Measurements from ENCODE around the gene ALK. TPM values are rescaled to one million over a fixed set of nuclear protein-coding genes. Genes with fewer than 3 reads are reported as not detected.

Gene ALK
- total RNA-seq, 1 experiment from 2014 or later, result not detected

DNA sequence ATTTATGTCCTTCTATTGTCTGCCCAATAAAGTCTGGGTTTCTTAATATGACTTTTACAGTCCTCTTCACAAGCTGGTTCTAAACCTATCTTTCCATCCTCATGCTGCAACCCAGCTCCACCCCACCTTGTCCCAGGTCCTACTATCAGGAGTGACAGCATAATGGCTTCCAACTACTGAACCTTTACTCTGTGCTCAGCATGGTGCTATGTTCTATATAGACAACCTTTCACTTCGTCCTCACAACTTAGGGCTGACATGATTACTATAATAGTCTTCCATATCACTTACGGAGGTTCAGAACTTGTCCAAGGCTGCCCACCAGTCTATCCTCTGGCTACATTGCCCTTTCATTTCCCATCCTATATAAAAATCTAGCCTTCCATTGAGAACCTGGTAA is 256.8 kb downstream of the ALK start:
- Histone ChIP-seq H4K20me1 (ENCODE audit: control insufficient read depth, insufficient read depth, insufficient read length) (no peaks in the 10 kb centered on the region), H4K91ac (ENCODE audit: insufficient read length, low read depth, low read length) (no peak overlapping the region), H2BK15ac (ENCODE audit: low read depth, low read length) (no peak overlapping the region), H3K9me3 (ENCODE audit: control insufficient read depth, low read depth, low read length) (no peaks in the 10 kb centered on the region), H3K79me1 (ENCODE audit: insufficient read depth, low read depth, low read length, poor library complexity, severe bottlenecking) (no peaks in the 10 kb centered on the region), H3K27me3 (ENCODE audit: insufficient read depth, low read length) (no peaks in the 10 kb centered on the region), H3T11ph (ENCODE audit: low read length) (no peak overlapping the region), H2BK5ac (ENCODE audit: insufficient read length, low read length) (no peak overlapping the region), H3K9ac (ENCODE audit: extremely low read depth, insufficient read length, low read length) (no peak overlapping the region), H3K27ac (ENCODE audit: insufficient read length, low read depth, low read length) (no peak overlapping the region), H3K14ac (ENCODE audit: insufficient read depth, low read length) (no peak overlapping the region), H2BK12ac (ENCODE audit: insufficient read length, low read depth, low read length) (no peak overlapping the region), H3K4me2 (ENCODE audit: insufficient read depth, insufficient read length, low read length) (no peak overlapping the region), H2BK120ac (ENCODE audit: low read depth, low read length, poor library complexity, severe bottlenecking) (no peak overlapping the region), H3K18ac (ENCODE audit: insufficient read length, low read depth, low read length) (no peak overlapping the region), H3K23ac (ENCODE audit: insufficient read length, low read depth, low read length) (no peak overlapping the region), H2AFZ (ENCODE audit: low read length) (no peak overlapping the region), H3K79me2 (ENCODE audit: insufficient read depth, low read length) (no peaks in the 10 kb centered on the region), H2BK20ac (ENCODE audit: low read depth, low read length, poor library complexity, severe bottlenecking) (no peak overlapping the region), H3K56ac (ENCODE audit: insufficient read length, low read depth, low read length) (no peak overlapping the region), H2AK5ac (ENCODE audit: insufficient read length, low read length) (no peak overlapping the region), H3K23me2 (ENCODE audit: insufficient read length, low read depth, low read length, poor library complexity, severe bottlenecking) (no peaks in the 10 kb centered on the region), H4K8ac (replicated peaks; ENCODE audit: insufficient read length, low read depth, low read length) (no peak overlapping the region), H4K5ac (ENCODE audit: insufficient read length, low read depth, low read length) (no peak overlapping the region), H3K4me1 (ENCODE audit: insufficient read depth, low read length) (no peaks in the 10 kb centered on the region), H3K4ac (ENCODE audit: low read depth, low read length) (no peak overlapping the region)
- TF ChIP-seq, protein P1, sequence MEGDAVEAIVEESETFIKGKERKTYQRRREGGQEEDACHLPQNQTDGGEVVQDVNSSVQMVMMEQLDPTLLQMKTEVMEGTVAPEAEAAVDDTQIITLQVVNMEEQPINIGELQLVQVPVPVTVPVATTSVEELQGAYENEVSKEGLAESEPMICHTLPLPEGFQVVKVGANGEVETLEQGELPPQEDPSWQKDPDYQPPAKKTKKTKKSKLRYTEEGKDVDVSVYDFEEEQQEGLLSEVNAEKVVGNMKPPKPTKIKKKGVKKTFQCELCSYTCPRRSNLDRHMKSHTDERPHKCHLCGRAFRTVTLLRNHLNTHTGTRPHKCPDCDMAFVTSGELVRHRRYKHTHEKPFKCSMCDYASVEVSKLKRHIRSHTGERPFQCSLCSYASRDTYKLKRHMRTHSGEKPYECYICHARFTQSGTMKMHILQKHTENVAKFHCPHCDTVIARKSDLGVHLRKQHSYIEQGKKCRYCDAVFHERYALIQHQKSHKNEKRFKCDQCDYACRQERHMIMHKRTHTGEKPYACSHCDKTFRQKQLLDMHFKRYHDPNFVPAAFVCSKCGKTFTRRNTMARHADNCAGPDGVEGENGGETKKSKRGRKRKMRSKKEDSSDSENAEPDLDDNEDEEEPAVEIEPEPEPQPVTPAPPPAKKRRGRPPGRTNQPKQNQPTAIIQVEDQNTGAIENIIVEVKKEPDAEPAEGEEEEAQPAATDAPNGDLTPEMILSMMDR (conservative IDR thresholded peaks at IDR 0.05), result no peak
- Mint-ChIP-seq H3K4me1 (no peaks in the 10 kb centered on the region), H3K36me3 (ENCODE audit: insufficient read depth in 1 of 3, low read depth in 3 of 3) (peaks cover 0 to 6% (median 0%) of the 10 kb centered on the region in 3 experiments; a peak in 3 of 7 replicates), H3K9me3 (peaks cover 6 to 8% of the 10 kb centered on the region in 2 experiments; a peak in 2 of 5 replicates), H3K27me3 (ENCODE audit: low read depth) (no peaks in the 10 kb centered on the region; the same call in 1 of the 2 replicates), H3K27ac (no peak overlapping the region), H3K4me3 (no peak overlapping the region)
- DNase-seq, result no peak
- WGBS (ENCODE audit: extremely low coverage, insufficient read length, low lambda C conversion rate), result no CpG with 5 or more reads among the region's 2 CpGs
